ENCODE results near the gene PIM3.

- TF ChIP-seq CTCF (IDR thresholded peaks at IDR 0.05) (no peak), POLR2A (IDR thresholded peaks at IDR 0.05) (no peak), POLR2AphosphoS5 (IDR thresholded peaks at IDR 0.05; ENCODE audit: insufficient read depth in 1 of 2, low read depth in 1 of 2) (no peak)
These were observed 42.2 kb downstream of the PIM3 start for GRCh38 chr22:50002791-50003190.
